Measurements from ENCODE around the gene RBM19.

RBM19 gene

GRCh38 chr12:113934060-113934814, 31.9 kb downstream of the RBM19 start:
- no peaks in the 10 kb centered on the region for H3K79me2 ChIP-seq (ENCODE audit: insufficient read depth, low read depth)
- no peak overlapping the region for H3K9ac ChIP-seq
- H3K4me3 ChIP-seq (IDR thresholded peaks at IDR 0.05; ENCODE audit: insufficient read depth, low read depth, low read length): no peak overlapping the region
- no peaks in the 10 kb centered on the region for H4K20me1 ChIP-seq (ENCODE audit: insufficient read depth)
- no peaks in the 10 kb centered on the region for H3K4me1 ChIP-seq (ENCODE audit: low read depth, poor library complexity, severe bottlenecking)
- no peak overlapping the region for H3K4me2 ChIP-seq
- TF ChIP-seq CTCF (conservative IDR thresholded peaks at IDR 0.05; ENCODE audit: low read depth, low read length): no peak
- H3K27ac ChIP-seq: no peak overlapping the region
- H3K36me3 ChIP-seq (ENCODE audit: insufficient read depth): no peaks in the 10 kb centered on the region
- H2AFZ ChIP-seq (ENCODE audit: low read depth): no peak overlapping the region
- H3K27me3 ChIP-seq (ENCODE audit: insufficient read depth, low read depth): no peaks in the 10 kb centered on the region

- Histone ChIP-seq H3K36me3 (ENCODE audit: insufficient read depth) (no peaks in the 10 kb centered on the region), H3K27me3 (ENCODE audit: insufficient read depth, low read depth) (no peaks in the 10 kb centered on the region), H3K27ac (no peak overlapping the region), H3K4me1 (ENCODE audit: low read depth, poor library complexity, severe bottlenecking) (no peaks in the 10 kb centered on the region), H4K20me1 (ENCODE audit: insufficient read depth) (no peaks in the 10 kb centered on the region), H3K4me3 (IDR thresholded peaks at IDR 0.05; ENCODE audit: insufficient read depth, low read depth, low read length) (no peak overlapping the region), H3K9ac (no peak overlapping the region), H3K4me2 (no peak overlapping the region), H3K79me2 (ENCODE audit: insufficient read depth, low read depth) (no peaks in the 10 kb centered on the region), H2AFZ (ENCODE audit: low read depth) (no peak overlapping the region)
- no peak for TF ChIP-seq CTCF (conservative IDR thresholded peaks at IDR 0.05; ENCODE audit: low read depth, low read length)
Measured at GRCh38 chr12:113933201-113933786, 32.8 kb downstream of the RBM19 start.

- Histone ChIP-seq H4K20me1 (ENCODE audit: insufficient read depth) (no peaks in the 10 kb centered on the region), H3K4me3 (IDR thresholded peaks at IDR 0.05; ENCODE audit: insufficient read depth, low read depth, low read length) (no peak overlapping the region), H2AFZ (ENCODE audit: low read depth) (no peak overlapping the region), H3K9ac (no peak overlapping the region), H3K4me2 (no peak overlapping the region), H3K79me2 (ENCODE audit: insufficient read depth, low read depth) (no peaks in the 10 kb centered on the region), H3K27ac (no peak overlapping the region), H3K4me1 (ENCODE audit: low read depth, poor library complexity, severe bottlenecking) (no peaks in the 10 kb centered on the region), H3K27me3 (ENCODE audit: insufficient read depth, low read depth) (no peaks in the 10 kb centered on the region), H3K36me3 (ENCODE audit: insufficient read depth) (no peaks in the 10 kb centered on the region)
- no peak for TF ChIP-seq CTCF (conservative IDR thresholded peaks at IDR 0.05; ENCODE audit: low read depth, low read length)
Measured at GRCh38 chr12:113932381-113933196, 33.5 kb downstream of the RBM19 start.

GRCh38 chr12:113931517-113931916, 34.6 kb downstream of the RBM19 start:
- Histone ChIP-seq H2AFZ (ENCODE audit: low read depth) (no peak overlapping the region), H3K9ac (no peak overlapping the region), H3K4me1 (ENCODE audit: low read depth, poor library complexity, severe bottlenecking) (no peaks in the 10 kb centered on the region), H4K20me1 (ENCODE audit: insufficient read depth) (no peaks in the 10 kb centered on the region), H3K79me2 (ENCODE audit: insufficient read depth, low read depth) (no peaks in the 10 kb centered on the region), H3K4me2 (no peak overlapping the region), H3K27me3 (ENCODE audit: insufficient read depth, low read depth) (no peaks in the 10 kb centered on the region), H3K36me3 (ENCODE audit: insufficient read depth) (no peaks in the 10 kb centered on the region), H3K27ac (no peak overlapping the region), H3K4me3 (IDR thresholded peaks at IDR 0.05; ENCODE audit: insufficient read depth, low read depth, low read length) (no peak overlapping the region)
- TF ChIP-seq CTCF (conservative IDR thresholded peaks at IDR 0.05; ENCODE audit: low read depth, low read length): no peak
